CD4-positive, alpha-beta memory T cell (primary cell): ENCODE measurements around the gene SCN2B. TPM values are rescaled to one million over a fixed set of nuclear protein-coding genes. Genes with fewer than 3 reads are reported as not detected.

ENCODE experiments used
- CTCF ChIA-PET: fragments of 350-600 bp; sonication (Branson Sonifier 250); formaldehyde crosslinking; loops from one replicate; lab custom pipeline; 2021; ENCODE audit warnings: inconsistent platforms; ENCODE audit not compliant: partially characterized antibody; lab: Charles Lee
- POLR2A ChIA-PET: fragments of 350-600 bp; sonication (Branson Sonifier 250); formaldehyde crosslinking; loops from one replicate; lab custom pipeline; 2021; ENCODE audit not compliant: partially characterized antibody; lab: Charles Lee
- DNase-seq, 5 donors: peaks; one replicate each; pipeline versions ENCODE4 v3.0.0 to v3.0.0-alpha.2; 2020 to 2022; ENCODE audit warnings: mixed read lengths in 1 of 5
- H3K27ac ChIP-seq: one replicate; pipeline ENCODE4 v1.7.0; 2013; ENCODE audit warnings: low read depth, low read length
- H3K27me3 ChIP-seq: 2 replicates; pipeline ENCODE4 v1.7.0; 2013; ENCODE audit warnings: mild to moderate bottlenecking, low read length, moderate library complexity; ENCODE audit not compliant: insufficient read depth
- H3K36me3 ChIP-seq: 2 replicates; pipeline ENCODE4 v1.7.0; 2013; ENCODE audit warnings: mild to moderate bottlenecking, low read length, moderate library complexity; ENCODE audit not compliant: insufficient read depth
- H3K4me1 ChIP-seq: 2 replicates; pipeline ENCODE4 v1.7.0; 2013; ENCODE audit warnings: mild to moderate bottlenecking, low read length, moderate library complexity; ENCODE audit not compliant: insufficient read depth
- H3K4me3 ChIP-seq, 2 donors: one replicate each; pipeline ENCODE4 v1.7.0; 2013; ENCODE audit warnings: low read length in 2 of 2, mild to moderate bottlenecking in 1 of 2
- H3K9me3 ChIP-seq, 2 donors: one replicate each; pipeline ENCODE4 v1.7.0; 2013; ENCODE audit warnings: low read length in 2 of 2, control low read depth in 1 of 2; ENCODE audit not compliant: control insufficient read depth in 1 of 2
- H3K27ac Mint-ChIP-seq, 7 donors: one replicate each; pipeline ENCODE4 v1.8.0; 2020 to 2021; ENCODE audit warnings: mixed read lengths in 7 of 7, mild to moderate bottlenecking in 6 of 7, inconsistent platforms in 3 of 7, moderate library complexity in 3 of 7
- H3K27me3 Mint-ChIP-seq, 2 donors: one replicate each; pipeline ENCODE4 v1.8.0; 2020 to 2021; ENCODE audit warnings: mixed read lengths in 2 of 2
- H3K36me3 Mint-ChIP-seq, 2 donors: one replicate each; pipeline ENCODE4 v1.8.0; 2020 to 2021; ENCODE audit warnings: mixed read lengths in 2 of 2, inconsistent platforms in 1 of 2, mild to moderate bottlenecking in 1 of 2
- H3K4me1 Mint-ChIP-seq, 4 donors: one replicate each; pipeline ENCODE4 v1.8.0; 2020 to 2021; ENCODE audit warnings: mixed read lengths in 4 of 4, mild to moderate bottlenecking in 1 of 4
- H3K4me3 Mint-ChIP-seq, 8 donors: one replicate each; pipeline ENCODE4 v1.8.0; 2020 to 2021; ENCODE audit warnings: mixed read lengths in 8 of 8, mild to moderate bottlenecking in 7 of 8, moderate library complexity in 6 of 8, inconsistent platforms in 3 of 8
- H3K9me3 Mint-ChIP-seq, 8 donors: one replicate each; pipeline ENCODE4 v1.8.0; 2020 to 2021; ENCODE audit warnings: mixed read lengths in 8 of 8, mild to moderate bottlenecking in 5 of 8, inconsistent platforms in 3 of 8, moderate library complexity in 1 of 8
- intact Hi-C: fragments of 100-400 bp; cut with micrococcal nuclease; formaldehyde crosslinking; loops from one replicate; pipeline ENCODE4 v1.15.1; 2023
- polyA plus RNA-seq, 2 donors: library from polyadenylated mRNA; unstranded; fragments of 300-500 nt; fragmentation: Illumina TruSeq; gene quantifications; one replicate each; pipeline ENCODE4 v1.2.3, GENCODE V29; 2021
- total RNA-seq, 2 experiments: library from RNA; stranded (reverse); gene quantifications; one replicate each; pipeline ENCODE4 v1.2.3, GENCODE V29; 2021

The SCN2B gene
- total and polyA plus RNA-seq, 4 experiments from 2014 or later: not detected

DNA sequence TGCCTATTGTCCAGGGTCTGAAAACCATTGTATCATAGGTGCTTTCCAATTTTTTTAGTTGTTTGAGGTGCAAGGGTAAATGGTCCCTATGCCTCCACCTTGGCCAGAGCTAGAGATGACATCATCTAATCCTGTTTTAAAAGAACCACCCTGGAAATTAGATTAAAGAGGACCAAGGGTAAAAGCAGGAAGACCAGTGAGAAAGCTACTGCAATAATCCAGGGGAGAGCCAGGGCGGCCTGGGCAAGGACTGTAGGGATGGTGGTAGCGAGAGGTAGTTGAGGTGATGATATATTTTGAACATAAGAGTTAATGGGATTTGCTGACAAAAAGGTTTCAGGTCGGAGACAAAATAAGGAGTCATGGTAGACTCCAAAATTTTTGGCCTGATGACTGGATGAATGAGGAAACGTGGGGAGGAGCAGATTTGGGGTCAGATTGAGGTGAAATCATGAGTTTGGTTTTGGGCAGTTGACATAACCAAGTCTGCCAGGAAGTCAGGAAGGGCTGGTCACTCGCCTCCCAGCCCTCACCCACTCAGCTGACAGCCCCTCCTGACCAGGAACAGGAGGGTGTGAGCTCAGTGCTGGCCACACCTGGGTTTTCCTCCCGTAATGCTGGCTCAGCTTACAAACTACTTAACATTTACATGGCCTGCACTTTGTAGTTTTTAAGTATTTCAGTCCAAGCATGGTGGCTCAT, 46.8 kb downstream of the SCN2B start:
- DNase-seq: no peak
- Mint-ChIP-seq H3K27me3 (peaks cover 8 to 18% of the 10 kb centered on the region in 2 donors), H3K27ac (no peak overlapping the region), H3K9me3 (no peaks in the 10 kb centered on the region), H3K4me3 (no peak overlapping the region), H3K4me1 (no peaks in the 10 kb centered on the region), H3K36me3 (no peaks in the 10 kb centered on the region)
- no peak overlapping the region for H3K27ac ChIP-seq
- ChIA-PET CTCF (interaction anchor here (0.6 to 1.8 kb wide), 2 partner anchors 13 to 509 kb away, joined by 3 to 4 read pairs; no protein-coding TSS in a partner anchor), POLR2A (no interaction called here)
- H3K9me3 ChIP-seq: no peaks in the 10 kb centered on the region
- H3K4me3 ChIP-seq: no peak overlapping the region
- H3K36me3 ChIP-seq: no peaks in the 10 kb centered on the region
- intact Hi-C loops: no loop called here
- no peaks in the 10 kb centered on the region for H3K27me3 ChIP-seq
- no peaks in the 10 kb centered on the region for H3K4me1 ChIP-seq

DNA sequence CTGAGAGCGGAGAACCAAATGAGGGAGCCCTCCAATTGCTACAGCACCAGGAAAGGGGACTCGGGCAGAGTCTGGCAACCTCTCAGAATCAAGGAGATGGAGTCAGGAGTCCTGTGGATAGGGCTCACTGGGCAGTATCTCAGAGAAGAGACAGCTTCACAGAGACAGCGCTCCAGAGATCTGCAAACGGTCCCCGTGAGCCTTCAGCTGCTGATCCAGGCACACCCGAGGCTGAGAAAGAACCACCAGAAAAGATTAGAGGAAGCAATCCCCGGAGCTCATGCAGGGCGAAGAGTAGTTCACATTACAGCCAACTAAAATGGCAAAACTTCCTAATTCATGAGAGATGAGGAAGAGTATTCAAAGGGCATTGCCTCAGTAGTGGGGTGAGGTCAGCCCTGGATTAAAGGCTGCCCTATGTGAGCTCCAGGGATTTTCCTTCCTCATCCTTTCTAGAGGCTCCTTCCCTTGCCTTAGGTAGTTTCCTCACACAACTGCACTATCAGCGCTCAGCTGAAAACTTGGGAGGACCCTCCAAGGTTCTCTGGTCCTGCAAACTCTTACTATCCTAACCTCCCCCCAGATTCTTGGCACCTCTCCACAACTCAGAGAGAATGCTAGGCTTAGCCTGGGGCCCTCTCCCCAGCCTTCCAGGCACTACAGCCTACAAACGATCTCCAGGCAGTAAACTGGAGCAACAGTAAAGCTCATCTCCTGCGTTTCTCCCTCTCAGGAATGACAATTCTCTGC, 47.5 kb downstream of the SCN2B start:
- CTCF ChIA-PET: interaction anchor here (0.6 kb wide), 1 partner anchor 510 kb away, joined by 3 read pairs; no protein-coding TSS in a partner anchor
- Mint-ChIP-seq H3K9me3 (no peaks in the 10 kb centered on the region), H3K4me3 (no peak overlapping the region), H3K36me3 (no peaks in the 10 kb centered on the region), H3K27me3 (peaks cover 6 to 12% of the 10 kb centered on the region in 2 donors), H3K4me1 (no peaks in the 10 kb centered on the region), H3K27ac (peak overlapping the region in 1 of 7 donors; percentile 37)
- POLR2A ChIA-PET: no interaction called here
- no peaks in the 10 kb centered on the region for H3K36me3 ChIP-seq
- DNase-seq: no peak
- no peaks in the 10 kb centered on the region for H3K4me1 ChIP-seq
- intact Hi-C loops: no loop called here
- H3K27me3 ChIP-seq: no peaks in the 10 kb centered on the region
- H3K27ac ChIP-seq: no peak overlapping the region
- no peaks in the 10 kb centered on the region for H3K9me3 ChIP-seq
- no peak overlapping the region for H3K4me3 ChIP-seq

DNA sequence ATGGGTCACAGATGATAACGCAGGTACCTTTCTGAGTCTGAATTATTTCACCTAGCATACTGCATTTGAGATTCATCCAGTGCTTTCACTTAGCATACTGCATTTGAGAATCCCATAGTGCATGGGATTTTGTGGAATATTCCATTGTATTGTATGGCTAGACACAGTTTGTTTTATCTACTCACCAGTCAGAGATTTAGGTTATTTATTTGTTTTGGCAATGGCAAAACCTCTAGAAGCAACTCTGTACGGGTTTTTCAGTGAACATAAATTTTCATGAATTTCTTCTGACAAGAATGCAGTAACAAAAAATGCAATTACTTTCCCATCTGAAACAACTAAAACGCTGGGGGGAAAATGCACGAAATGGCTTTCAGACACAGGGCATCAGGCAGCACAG, 48.1 kb downstream of the SCN2B start:
- H3K27ac Mint-ChIP-seq: peak overlapping the region in 1 of 7 donors; percentile 37
- CTCF ChIA-PET: no interaction called here
- DNase-seq: no peak
- intact Hi-C loops: no loop called here
- Histone ChIP-seq H3K27me3 (no peaks in the 10 kb centered on the region), H3K4me3 (no peak overlapping the region), H3K36me3 (no peaks in the 10 kb centered on the region), H3K4me1 (no peaks in the 10 kb centered on the region), H3K9me3 (no peaks in the 10 kb centered on the region), H3K27ac (no peak overlapping the region)
- H3K9me3 Mint-ChIP-seq: no peaks in the 10 kb centered on the region
- no peak overlapping the region for H3K4me3 Mint-ChIP-seq
- POLR2A ChIA-PET: no interaction called here
- no peaks in the 10 kb centered on the region for H3K36me3 Mint-ChIP-seq
- no peaks in the 10 kb centered on the region for H3K4me1 Mint-ChIP-seq
- peaks cover 6 to 10% of the 10 kb centered on the region in 2 donors for H3K27me3 Mint-ChIP-seq

DNA sequence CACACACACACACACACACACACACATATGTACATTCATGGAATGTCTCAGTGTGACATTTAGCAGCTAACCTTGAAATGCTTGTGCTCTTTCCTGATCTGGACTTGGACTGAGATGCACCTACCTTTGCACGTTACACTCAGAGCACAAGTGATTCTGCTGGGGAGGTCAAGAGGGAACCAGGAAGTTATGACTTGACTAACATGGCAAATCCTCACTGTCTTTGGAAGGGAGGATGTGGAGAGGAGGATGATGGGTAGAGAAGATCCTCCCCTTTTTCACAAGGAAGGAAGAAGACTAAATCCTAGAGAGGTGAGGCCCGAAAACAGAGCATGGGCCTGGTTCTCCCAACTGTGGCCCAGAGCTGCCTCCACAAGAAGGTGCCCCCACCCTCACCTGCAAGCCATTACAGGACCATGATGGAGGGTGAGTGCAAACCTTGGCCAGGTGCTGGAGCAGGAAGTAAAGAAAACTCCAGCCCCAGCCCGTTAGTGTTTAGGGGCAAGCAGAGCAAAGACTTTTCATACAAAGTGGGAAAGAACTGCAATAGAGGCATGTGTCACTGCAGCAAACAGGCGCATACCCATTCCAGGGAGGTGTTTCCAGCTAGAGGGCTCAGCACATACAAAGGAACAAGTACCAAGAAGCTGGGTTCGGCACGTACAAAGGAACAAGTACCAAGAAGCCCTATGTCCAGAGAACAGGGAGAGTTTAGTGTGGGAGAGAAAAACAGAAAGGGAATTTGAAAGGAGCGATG, 50.2 kb downstream of the SCN2B start:
- intact Hi-C loops: no loop called here

DNA sequence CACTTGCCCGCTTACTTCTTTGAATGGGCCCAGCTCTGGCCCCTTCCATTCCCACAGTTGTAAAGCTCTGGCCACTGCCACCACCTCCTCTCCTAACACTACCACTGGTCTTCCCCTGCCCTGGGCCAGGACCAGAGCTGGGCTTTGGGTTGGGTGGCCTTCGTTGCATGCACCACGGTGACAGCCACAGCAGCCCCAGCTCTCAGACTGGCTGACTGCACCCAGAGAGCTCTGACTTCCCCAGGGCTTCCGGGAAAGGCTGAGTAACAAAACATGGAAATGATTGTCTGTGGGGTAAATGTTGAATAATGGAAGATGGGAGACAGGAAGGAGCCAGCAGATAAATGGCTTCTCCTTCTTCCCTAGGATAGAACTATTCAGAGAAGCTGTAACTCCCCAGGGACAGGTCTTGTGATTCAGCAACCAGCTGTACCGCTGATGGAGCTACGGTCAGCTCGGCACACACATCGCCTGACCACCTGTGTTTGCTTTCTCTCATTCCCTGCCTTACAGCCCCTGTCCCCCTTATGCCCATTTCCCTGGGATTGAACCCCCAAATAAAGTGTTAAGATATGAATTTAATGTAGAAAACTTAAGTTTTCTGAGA, 51.4 kb downstream of the SCN2B start:
- Histone ChIP-seq H3K27ac (no peak overlapping the region), H3K36me3 (no peaks in the 10 kb centered on the region), H3K4me1 (no peaks in the 10 kb centered on the region), H3K4me3 (no peak overlapping the region), H3K27me3 (no peaks in the 10 kb centered on the region), H3K9me3 (no peaks in the 10 kb centered on the region)
- peak overlapping the region in 1 of 7 donors; percentile 10 for H3K27ac Mint-ChIP-seq
- ChIA-PET POLR2A (interaction anchor here (0.6 to 0.7 kb wide), 2 partner anchors 8 to 34 kb away, joined by 3 read pairs; no protein-coding TSS in a partner anchor), CTCF (no interaction called here)
- H3K36me3 Mint-ChIP-seq: no peaks in the 10 kb centered on the region
- H3K27me3 Mint-ChIP-seq: peaks cover 5 to 12% of the 10 kb centered on the region in 2 donors
- no peaks in the 10 kb centered on the region for H3K4me1 Mint-ChIP-seq
- DNase-seq: no peak
- H3K9me3 Mint-ChIP-seq: no peaks in the 10 kb centered on the region
- intact Hi-C loops: no loop called here
- no peak overlapping the region for H3K4me3 Mint-ChIP-seq

More for the DNA sequence above, 50.2 kb downstream of the SCN2B start:
- Histone ChIP-seq H3K9me3 (no peaks in the 10 kb centered on the region), H3K27ac (no peak overlapping the region), H3K27me3 (no peaks in the 10 kb centered on the region), H3K4me3 (no peak overlapping the region), H3K4me1 (no peaks in the 10 kb centered on the region), H3K36me3 (no peaks in the 10 kb centered on the region)
- POLR2A ChIA-PET: no interaction called here
- Mint-ChIP-seq H3K36me3 (no peaks in the 10 kb centered on the region), H3K4me1 (no peaks in the 10 kb centered on the region), H3K9me3 (no peaks in the 10 kb centered on the region), H3K27me3 (peaks cover 6 to 10% of the 10 kb centered on the region in 2 donors), H3K27ac (peak overlapping the region in 1 of 7 donors; percentile 21), H3K4me3 (no peak overlapping the region)
- DNase-seq: no peak
- CTCF ChIA-PET: no interaction called here

DNA sequence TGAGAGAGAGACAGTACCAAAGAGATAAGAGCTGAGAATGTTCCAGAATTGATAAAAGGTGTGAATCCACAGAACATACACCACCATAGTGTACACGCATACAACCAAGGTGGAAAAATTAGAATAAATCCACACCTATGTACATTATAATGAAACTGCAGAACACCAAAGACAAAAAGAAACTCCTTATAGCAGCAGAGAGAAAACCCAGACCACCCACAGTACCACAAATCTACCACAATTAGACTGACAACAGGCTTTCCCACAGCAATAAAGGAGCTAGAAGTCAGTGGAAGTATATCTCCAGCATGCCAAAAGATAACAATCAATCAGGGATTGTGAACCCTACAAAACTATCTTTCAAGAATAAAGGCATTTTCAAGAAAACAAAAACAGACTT, 55.6 kb downstream of the SCN2B start:
- Mint-ChIP-seq H3K27ac (no peak overlapping the region), H3K4me3 (no peak overlapping the region), H3K4me1 (peaks cover 0 to 7% (median 2%) of the 10 kb centered on the region in 4 donors), H3K27me3 (peaks cover 5 to 18% of the 10 kb centered on the region in 2 donors), H3K36me3 (no peaks in the 10 kb centered on the region), H3K9me3 (no peaks in the 10 kb centered on the region)
- Histone ChIP-seq H3K27me3 (peaks cover 5% of the 10 kb centered on the region), H3K36me3 (no peaks in the 10 kb centered on the region), H3K4me1 (peaks cover 4% of the 10 kb centered on the region), H3K27ac (no peak overlapping the region), H3K4me3 (no peak overlapping the region), H3K9me3 (no peaks in the 10 kb centered on the region)
- ChIA-PET POLR2A (no interaction called here), CTCF (no interaction called here)
- no peak for DNase-seq
- intact Hi-C loops: no loop called here
